ENCODE measurements around the gene NCK2. TPM values are rescaled to one million over a fixed set of nuclear protein-coding genes. Genes with fewer than 3 reads are reported as not detected.
"Not testable (repeated sequence)": the region's sequence is repeated elsewhere in the genome, so short reads cannot be mapped to it uniquely, and the experiment has no call there.

Gene NCK2
- total RNA-seq, 2 donors from 2014 or later = 39.0 to 144 TPM

DNA sequence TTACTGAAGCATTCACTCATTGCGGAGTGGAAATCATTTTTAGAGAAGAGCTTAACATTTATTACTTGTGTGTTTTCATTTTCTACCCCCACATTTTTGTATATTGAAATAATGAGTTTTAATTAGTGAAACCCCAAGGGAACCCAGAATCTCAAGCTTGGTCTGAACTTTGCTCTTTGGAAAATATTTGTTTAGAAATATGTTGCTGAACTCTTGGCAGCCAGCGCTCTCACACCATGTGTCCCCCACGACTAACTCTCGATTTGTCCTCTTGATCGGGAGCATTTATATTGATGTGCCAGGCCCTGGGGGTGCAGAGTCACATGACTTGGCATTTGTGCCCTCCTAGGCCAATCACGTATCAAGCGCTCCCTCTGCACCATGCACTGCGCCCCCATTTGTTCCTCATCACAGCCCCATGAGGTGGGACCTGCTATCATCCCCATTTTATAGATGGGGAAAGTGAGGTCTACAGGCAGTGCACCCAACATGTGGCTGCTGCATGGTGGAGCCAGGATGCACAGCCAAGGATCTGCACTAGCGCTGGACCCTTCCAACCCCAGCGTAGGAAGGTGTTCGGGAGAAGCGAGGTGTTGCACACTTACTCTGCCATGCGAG lies 149.7 kb downstream of the NCK2 start:
- no peaks in the 10 kb centered on the region for H3K27me3 ChIP-seq (replicated peaks; ENCODE audit: insufficient read depth)
- no peaks in the 10 kb centered on the region for H3K4me1 ChIP-seq (replicated peaks)
- H3K36me3 ChIP-seq = no peaks in the 10 kb centered on the region
- TF ChIP-seq, protein P1, sequence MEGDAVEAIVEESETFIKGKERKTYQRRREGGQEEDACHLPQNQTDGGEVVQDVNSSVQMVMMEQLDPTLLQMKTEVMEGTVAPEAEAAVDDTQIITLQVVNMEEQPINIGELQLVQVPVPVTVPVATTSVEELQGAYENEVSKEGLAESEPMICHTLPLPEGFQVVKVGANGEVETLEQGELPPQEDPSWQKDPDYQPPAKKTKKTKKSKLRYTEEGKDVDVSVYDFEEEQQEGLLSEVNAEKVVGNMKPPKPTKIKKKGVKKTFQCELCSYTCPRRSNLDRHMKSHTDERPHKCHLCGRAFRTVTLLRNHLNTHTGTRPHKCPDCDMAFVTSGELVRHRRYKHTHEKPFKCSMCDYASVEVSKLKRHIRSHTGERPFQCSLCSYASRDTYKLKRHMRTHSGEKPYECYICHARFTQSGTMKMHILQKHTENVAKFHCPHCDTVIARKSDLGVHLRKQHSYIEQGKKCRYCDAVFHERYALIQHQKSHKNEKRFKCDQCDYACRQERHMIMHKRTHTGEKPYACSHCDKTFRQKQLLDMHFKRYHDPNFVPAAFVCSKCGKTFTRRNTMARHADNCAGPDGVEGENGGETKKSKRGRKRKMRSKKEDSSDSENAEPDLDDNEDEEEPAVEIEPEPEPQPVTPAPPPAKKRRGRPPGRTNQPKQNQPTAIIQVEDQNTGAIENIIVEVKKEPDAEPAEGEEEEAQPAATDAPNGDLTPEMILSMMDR (IDR thresholded peaks at IDR 0.05) = no peak
- no peak for TF ChIP-seq POLR2AphosphoS5 (IDR thresholded peaks at IDR 0.05)
- no peak for TF ChIP-seq POLR2A (IDR thresholded peaks at IDR 0.05)
- no peak overlapping the region for H3K4me3 ChIP-seq
- WGBS = 97% methylated on average over 13 of the region's 13 CpGs
- no peaks in the 10 kb centered on the region for H3K9me3 ChIP-seq
- H3K27ac ChIP-seq = no peak overlapping the region
- intact Hi-C loops (cut with DNase I) = no loop called here
- DNase-seq (ENCODE audit: low spot score) = no peak

DNA sequence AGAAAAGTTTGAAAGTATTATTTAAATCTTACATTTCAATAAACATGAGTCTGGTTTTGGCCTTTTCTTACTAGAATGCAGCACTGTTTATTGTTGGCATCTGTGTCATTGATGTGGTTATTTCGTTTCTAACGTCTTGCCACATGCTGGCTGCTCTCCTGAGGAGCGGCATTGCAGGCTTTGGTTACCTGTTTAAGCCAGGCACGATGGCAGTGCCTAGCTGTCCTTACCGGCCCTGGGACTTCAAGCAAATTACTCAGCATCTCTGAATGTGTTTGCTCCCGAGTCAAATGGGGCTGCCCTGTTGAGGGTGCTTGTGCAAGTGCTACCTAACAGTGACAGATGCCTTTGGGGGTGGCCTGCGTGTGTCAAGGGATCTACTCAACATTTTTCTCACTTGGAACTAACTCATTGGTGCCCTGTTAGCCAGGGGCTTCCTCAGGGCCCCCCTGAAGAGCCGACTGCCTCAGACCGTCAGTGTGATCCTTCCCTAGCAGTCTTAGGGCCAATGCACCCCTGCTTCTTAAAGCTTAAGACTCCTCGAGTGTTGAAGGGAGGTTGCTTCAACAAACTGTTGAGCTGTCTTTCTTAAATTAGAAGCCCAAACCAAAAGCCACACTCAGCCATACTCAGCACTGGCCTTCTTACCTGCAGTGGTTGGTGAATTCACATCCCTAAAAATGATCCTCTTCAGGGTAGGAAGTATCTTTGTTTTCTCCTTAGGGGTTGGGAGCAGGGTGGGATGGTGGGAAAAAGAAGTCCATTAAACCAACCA lies 151.5 kb downstream of the NCK2 start:
- DNase-seq (ENCODE audit: low spot score) = no peak
- no peak overlapping the region for H3K4me3 ChIP-seq

DNA sequence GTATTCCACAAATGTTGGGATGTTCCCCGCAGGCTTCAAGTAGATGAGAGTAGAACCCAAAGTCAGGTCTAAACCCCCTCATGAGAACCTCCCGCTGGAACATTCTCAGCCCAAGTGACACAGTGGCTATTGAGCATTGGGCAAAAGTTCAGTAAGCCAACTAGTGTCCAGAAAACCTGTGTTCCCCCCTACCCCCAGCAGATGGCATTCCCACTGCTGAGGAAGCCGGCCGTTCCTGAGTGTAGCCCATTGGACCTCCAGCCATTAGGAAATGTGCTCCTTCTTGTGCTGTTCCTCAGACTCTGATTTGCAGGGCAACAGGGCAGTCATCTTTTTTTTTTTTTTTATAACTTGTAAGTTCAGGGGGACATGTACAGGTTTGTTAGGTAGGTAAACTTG lies 152.1 kb downstream of the NCK2 start:
- TF ChIP-seq POLR2A (IDR thresholded peaks at IDR 0.05) (no peak), POLR2AphosphoS5 (IDR thresholded peaks at IDR 0.05) (no peak)
- TF ChIP-seq, protein P1 (IDR thresholded peaks at IDR 0.05) = no peak
- Histone ChIP-seq H3K27me3 (replicated peaks; ENCODE audit: insufficient read depth) (no peaks in the 10 kb centered on the region), H3K4me3 (no peak overlapping the region), H3K27ac (no peak overlapping the region), H3K9me3 (no peaks in the 10 kb centered on the region), H3K36me3 (no peaks in the 10 kb centered on the region), H3K4me1 (replicated peaks) (no peaks in the 10 kb centered on the region)
- WGBS = 95% methylated on average over 4 of the region's 4 CpGs
- intact Hi-C loops (cut with DNase I) = no loop called here
- no peak for DNase-seq (ENCODE audit: low spot score)

More for the DNA sequence above, 151.5 kb downstream of the NCK2 start:
- TF ChIP-seq POLR2AphosphoS5 (IDR thresholded peaks at IDR 0.05) (no peak), POLR2A (IDR thresholded peaks at IDR 0.05) (no peak)
- TF ChIP-seq, protein P1 (IDR thresholded peaks at IDR 0.05) = no peak
- Histone ChIP-seq H3K36me3 (no peaks in the 10 kb centered on the region), H3K9me3 (no peaks in the 10 kb centered on the region), H3K27ac (no peak overlapping the region), H3K4me1 (replicated peaks) (no peaks in the 10 kb centered on the region), H3K27me3 (replicated peaks; ENCODE audit: insufficient read depth) (no peaks in the 10 kb centered on the region)
- intact Hi-C loops (cut with DNase I) = no loop called here
- WGBS = 88% methylated on average over 10 of the region's 10 CpGs

DNA sequence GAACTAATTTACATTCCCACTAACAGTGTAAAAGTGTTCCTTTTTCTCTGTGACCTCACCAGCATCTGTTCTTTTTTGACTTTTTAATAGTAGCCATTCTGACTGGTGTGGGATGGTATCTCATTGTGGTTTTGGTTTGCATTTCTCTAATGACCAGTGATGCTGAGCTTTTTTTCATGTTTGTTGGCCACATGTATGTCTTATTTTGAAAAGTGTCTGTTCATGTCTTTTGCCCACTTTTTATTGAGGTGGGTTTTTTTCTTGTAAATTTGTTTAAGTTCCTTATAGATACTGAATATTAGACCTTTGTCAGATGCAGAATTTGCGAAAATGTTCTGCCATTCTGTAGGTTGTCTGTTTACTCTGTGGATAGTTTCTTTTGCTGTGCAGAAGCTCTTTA lies 153.0 kb downstream of the NCK2 start:
- DNase-seq (ENCODE audit: low spot score); H3K4me3 ChIP-seq; H3K27ac ChIP-seq; H3K27me3 ChIP-seq (replicated peaks; ENCODE audit: insufficient read depth); intact Hi-C loops (cut with DNase I); H3K4me1 ChIP-seq (replicated peaks); H3K9me3 ChIP-seq; H3K36me3 ChIP-seq: not testable (repeated sequence)
- 100% methylated on average over 1 of the region's 1 CpG for WGBS

DNA sequence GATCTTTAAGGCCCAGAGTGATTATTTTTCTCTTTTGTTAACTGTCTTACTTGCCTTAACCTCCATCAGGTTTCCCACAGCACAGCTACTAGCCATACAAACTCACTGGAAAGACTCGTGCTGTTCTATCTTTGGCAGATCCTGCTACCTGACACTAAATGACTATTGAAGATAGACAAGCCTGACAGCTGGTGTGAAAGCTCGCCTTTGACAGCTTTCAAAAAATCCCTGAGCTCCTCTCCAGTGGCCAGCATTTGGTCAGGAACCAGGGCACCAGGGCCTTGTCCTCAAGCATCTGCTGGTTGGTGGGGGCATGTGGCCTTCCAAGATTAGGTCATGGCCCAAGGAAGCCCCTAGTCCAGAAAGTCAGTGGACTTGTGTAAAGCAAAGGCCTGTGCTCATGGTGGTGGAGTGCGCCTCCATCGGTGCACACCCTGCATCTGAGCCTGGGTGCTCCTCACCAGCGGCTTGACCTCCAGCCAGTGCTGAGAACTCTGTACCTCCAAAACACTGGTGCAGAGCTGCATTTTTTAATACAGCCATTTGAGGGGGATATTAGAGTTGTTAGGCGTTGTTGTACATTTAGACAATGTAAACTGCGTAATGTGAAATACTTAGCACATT lies 158.5 kb downstream of the NCK2 start:
- 96% methylated on average over 7 of the region's 7 CpGs for WGBS
- intact Hi-C loops (cut with DNase I) = no loop called here
- H3K4me3 ChIP-seq = no peak overlapping the region
- DNase-seq (ENCODE audit: low spot score) = no peak
- no peaks in the 10 kb centered on the region for H3K4me1 ChIP-seq (replicated peaks)
- TF ChIP-seq, protein P1 (IDR thresholded peaks at IDR 0.05) = no peak
- TF ChIP-seq POLR2AphosphoS5 (IDR thresholded peaks at IDR 0.05) = no peak
- TF ChIP-seq POLR2A (IDR thresholded peaks at IDR 0.05) = no peak
- no peaks in the 10 kb centered on the region for H3K27me3 ChIP-seq (replicated peaks; ENCODE audit: insufficient read depth)
- no peaks in the 10 kb centered on the region for H3K9me3 ChIP-seq
- H3K27ac ChIP-seq = no peak overlapping the region
- H3K36me3 ChIP-seq = no peaks in the 10 kb centered on the region

Measured in prostate gland (tissue), 2 donors.